Sigmoid colon (tissue), 7 donors: ENCODE measurements around the gene RAD51AP2. TPM values are rescaled to one million over a fixed set of nuclear protein-coding genes. Genes with fewer than 3 reads are reported as not detected.

Source experiments
- DNase-seq: peaks from one replicate; pipeline ENCODE4 v3.0.0-alpha.2; 2019
- H3K27ac ChIP-seq, 4 donors: fragments of 200-600 bp; sonication (generic); one replicate each; pipeline ENCODE4 v1.5.1; 2016 to 2019; ENCODE audit warnings: mild to moderate bottlenecking in 1 of 4
- H3K27me3 ChIP-seq, 3 donors: fragments of 200-600 bp; sonication (generic); one replicate each; pipeline ENCODE4 v1.5.1; 2019; ENCODE audit warnings: mild to moderate bottlenecking in 1 of 3
- H3K36me3 ChIP-seq, 4 donors: fragments of 200-600 bp; sonication (generic); one replicate each; pipeline ENCODE4 v1.5.1; 2016 to 2019
- H3K4me1 ChIP-seq, 4 donors: fragments of 200-600 bp; sonication (generic); one replicate each; pipeline ENCODE4 v1.5.1; 2017 to 2019
- H3K4me3 ChIP-seq, 4 donors: fragments of 200-600 bp; sonication (generic); one replicate each; pipeline ENCODE4 v1.5.1; 2017 to 2019; ENCODE audit warnings: mild to moderate bottlenecking in 2 of 4, moderate library complexity in 1 of 4
- H3K9me3 ChIP-seq, 4 donors: fragments of 200-600 bp in 3 of 4; sonication (generic) in 3 of 4; one replicate each; pipeline versions ENCODE4 v1.5.1 to v1.6.1; 2013 to 2019
- EP300 ChIP-seq, 4 donors: sonication (generic); formaldehyde crosslinking; IDR thresholded peaks; one replicate each; pipeline ENCODE4 v1.6.1; 2017; ENCODE audit warnings: antibody characterized with exemption in 4 of 4
- POLR2A ChIP-seq, 2 donors: fragments of 450-650 bp; IDR thresholded peaks; one replicate each; pipeline ENCODE4 v1.6.1; 2016; ENCODE audit warnings: antibody characterized with exemption in 2 of 2, mild to moderate bottlenecking in 2 of 2, moderate library complexity in 2 of 2
- POLR2AphosphoS5 ChIP-seq, 4 donors: sonication (generic); formaldehyde crosslinking; IDR thresholded peaks; one replicate each; pipeline ENCODE4 v1.6.1; 2017; ENCODE audit warnings: antibody characterized with exemption in 4 of 4
- WGBS, 2 donors: extraction: QIAGEN DNeasy Blood & Tissue Kit; methylation state at CpG; one replicate each; pipeline ENCODE4 v1.1.7; 2013; 5-methylcytosine and 5-hydroxymethylcytosine counted together
- intact Hi-C: fragments of 100-400 bp; cut with DNase I; formaldehyde crosslinking; loops from one replicate; pipeline ENCODE4 v1.15.1; 2023
- polyA plus RNA-seq, 3 donors: library from polyadenylated mRNA; stranded (reverse); fragments of 200-250 nt; gene quantifications; one replicate each; pipeline ENCODE4 v1.2.3, GENCODE V29; 2013
- total RNA-seq, 4 donors: library from RNA; depleted of rRNA; stranded (reverse); fragments of >200 nt; gene quantifications; one replicate each; pipeline ENCODE4 v1.1.0, GENCODE V29; 2016
- TF ChIP-seq, protein P1 (sequence below), 4 experiments: fragments of 450-650 bp in 3 of 4; fragments of 200-600 bp in 1 of 4; IDR thresholded peaks; one replicate each; pipeline ENCODE4 v1.5.1; 2016 to 2019; ENCODE audit warnings: antibody characterized with exemption in 4 of 4, mild to moderate bottlenecking in 3 of 4, moderate library complexity in 2 of 4
- donor health status: healthy with polysubstance abuse.
- donor health status: Bipolar disorder and iron deficiency.
- donor health status: healthy.

RAD51AP2 gene
- total and polyA plus RNA-seq, 7 donors = 0.01 to 0.16 TPM; not detected in 5

DNA sequence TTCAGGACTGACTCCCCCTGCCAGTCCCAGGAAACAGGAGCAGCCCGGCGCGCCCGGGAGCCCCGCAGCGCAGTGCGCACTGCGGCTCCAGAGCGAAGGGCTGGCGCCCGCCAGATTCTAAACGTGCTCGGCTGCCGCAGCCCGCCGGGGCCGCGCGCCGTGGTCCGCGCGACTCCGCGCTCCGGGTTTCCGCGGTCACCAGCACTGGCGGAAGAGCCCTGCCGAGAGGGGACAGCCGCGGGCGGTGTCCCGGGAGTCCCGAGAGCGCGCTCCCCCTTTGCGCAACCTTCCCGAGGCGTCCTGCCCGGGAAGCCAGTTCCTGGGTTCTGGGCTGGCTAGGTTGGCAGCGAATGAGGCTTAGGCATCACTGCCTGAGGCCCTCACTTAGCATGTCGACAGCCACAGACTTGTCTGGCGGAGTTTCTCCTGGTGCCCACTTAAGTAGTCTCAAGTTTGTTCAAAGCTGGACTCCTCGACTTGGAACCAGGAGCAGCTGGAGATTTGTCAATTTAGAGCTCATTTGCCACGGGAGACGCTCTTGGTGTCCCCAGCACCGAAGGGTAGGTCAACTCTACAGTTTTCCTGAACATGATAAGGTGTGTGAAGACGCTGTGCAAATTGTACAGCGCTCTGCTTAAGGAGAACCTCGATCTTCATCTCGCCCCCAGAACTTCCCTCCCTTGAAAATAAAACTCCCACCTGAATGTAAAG is 20.8 kb upstream of the RAD51AP2 start:
- WGBS, 2 donors = 1% methylated on average over 52 of the region's 52 CpGs
- Histone ChIP-seq H3K27me3 (peaks cover 0 to 26% (median 3%) of the 10 kb centered on the region in 3 donors), H3K4me3 (peak overlapping the region; percentile 33 to 60 (median 51)), H3K4me1 (peaks cover 0 to 33% (median 25%) of the 10 kb centered on the region in 4 donors), H3K36me3 (no peaks in the 10 kb centered on the region), H3K9me3 (no peaks in the 10 kb centered on the region), H3K27ac (peak overlapping the region; percentile 56 to 85 (median 74))
- TF ChIP-seq EP300 (IDR thresholded peaks at IDR 0.05) = no peak
- no peak for TF ChIP-seq POLR2A (IDR thresholded peaks at IDR 0.05)
- TF ChIP-seq POLR2AphosphoS5 (IDR thresholded peaks at IDR 0.05) = no peak
- TF ChIP-seq, protein P1, sequence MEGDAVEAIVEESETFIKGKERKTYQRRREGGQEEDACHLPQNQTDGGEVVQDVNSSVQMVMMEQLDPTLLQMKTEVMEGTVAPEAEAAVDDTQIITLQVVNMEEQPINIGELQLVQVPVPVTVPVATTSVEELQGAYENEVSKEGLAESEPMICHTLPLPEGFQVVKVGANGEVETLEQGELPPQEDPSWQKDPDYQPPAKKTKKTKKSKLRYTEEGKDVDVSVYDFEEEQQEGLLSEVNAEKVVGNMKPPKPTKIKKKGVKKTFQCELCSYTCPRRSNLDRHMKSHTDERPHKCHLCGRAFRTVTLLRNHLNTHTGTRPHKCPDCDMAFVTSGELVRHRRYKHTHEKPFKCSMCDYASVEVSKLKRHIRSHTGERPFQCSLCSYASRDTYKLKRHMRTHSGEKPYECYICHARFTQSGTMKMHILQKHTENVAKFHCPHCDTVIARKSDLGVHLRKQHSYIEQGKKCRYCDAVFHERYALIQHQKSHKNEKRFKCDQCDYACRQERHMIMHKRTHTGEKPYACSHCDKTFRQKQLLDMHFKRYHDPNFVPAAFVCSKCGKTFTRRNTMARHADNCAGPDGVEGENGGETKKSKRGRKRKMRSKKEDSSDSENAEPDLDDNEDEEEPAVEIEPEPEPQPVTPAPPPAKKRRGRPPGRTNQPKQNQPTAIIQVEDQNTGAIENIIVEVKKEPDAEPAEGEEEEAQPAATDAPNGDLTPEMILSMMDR (IDR thresholded peaks at IDR 0.05) = no peak
- intact Hi-C loops = loop anchor here (2.0 kb wide), 1 partner anchor 20 kb away; the partner anchor contains the start of gene RAD51AP2
- peak; percentile 77 for DNase-seq

GRCh38 chr2:17538022-17538843 is 20.0 kb upstream of the RAD51AP2 start:
- intact Hi-C loops = loop anchor here (2.0 kb wide), 1 partner anchor 19 kb away; the partner anchor contains the start of gene RAD51AP2
- DNase-seq = no peak
- Histone ChIP-seq H3K4me3 (peak overlapping the region; percentile 33 to 60 (median 51)), H3K36me3 (no peaks in the 10 kb centered on the region), H3K27me3 (peaks cover 0 to 26% (median 3%) of the 10 kb centered on the region in 3 donors), H3K9me3 (no peaks in the 10 kb centered on the region), H3K27ac (peak overlapping the region; percentile 56 to 85 (median 74)), H3K4me1 (peaks cover 0 to 33% (median 25%) of the 10 kb centered on the region in 4 donors)
- 1 to 4% methylated on average over 30 of the region's 30 CpGs for WGBS, 2 donors
- TF ChIP-seq POLR2AphosphoS5 (IDR thresholded peaks at IDR 0.05) (no peak), EP300 (IDR thresholded peaks at IDR 0.05) (no peak), POLR2A (IDR thresholded peaks at IDR 0.05) (no peak)
- TF ChIP-seq, protein P1 (IDR thresholded peaks at IDR 0.05) = no peak

DNA sequence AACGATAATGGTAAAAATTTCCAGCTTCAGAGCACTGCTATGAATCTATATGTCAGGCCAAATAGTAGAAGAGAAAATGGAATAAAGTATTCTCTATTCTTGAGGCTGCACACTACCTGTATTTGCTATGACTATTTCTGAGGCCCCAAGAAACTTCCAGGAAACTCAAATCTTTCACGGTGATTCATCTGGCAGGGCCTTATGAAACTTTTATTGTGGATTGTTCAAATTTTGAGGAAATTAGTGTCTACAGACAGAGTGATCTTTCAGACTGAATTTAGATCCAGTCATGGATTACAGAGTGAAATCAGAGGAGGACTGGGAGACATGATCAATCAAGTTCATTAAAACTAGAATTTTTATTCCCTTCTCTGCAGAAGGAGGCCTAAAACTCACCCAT is 18.2 kb upstream of the RAD51AP2 start:
- Histone ChIP-seq H3K27me3 (peaks cover 0 to 20% (median 0%) of the 10 kb centered on the region in 3 donors), H3K27ac (no peak overlapping the region), H3K4me1 (peaks cover 0 to 30% (median 21%) of the 10 kb centered on the region in 4 donors), H3K9me3 (no peaks in the 10 kb centered on the region), H3K4me3 (no peak overlapping the region), H3K36me3 (no peaks in the 10 kb centered on the region)
- WGBS, 2 donors = 38 to 72% methylated on average over 2 of the region's 2 CpGs
- TF ChIP-seq POLR2AphosphoS5 (IDR thresholded peaks at IDR 0.05) = no peak
- no peak for TF ChIP-seq POLR2A (IDR thresholded peaks at IDR 0.05)
- TF ChIP-seq, protein P1 (IDR thresholded peaks at IDR 0.05) = no peak
- no peak for TF ChIP-seq EP300 (IDR thresholded peaks at IDR 0.05)
- DNase-seq = no peak
- intact Hi-C loops = no loop called here

DNA sequence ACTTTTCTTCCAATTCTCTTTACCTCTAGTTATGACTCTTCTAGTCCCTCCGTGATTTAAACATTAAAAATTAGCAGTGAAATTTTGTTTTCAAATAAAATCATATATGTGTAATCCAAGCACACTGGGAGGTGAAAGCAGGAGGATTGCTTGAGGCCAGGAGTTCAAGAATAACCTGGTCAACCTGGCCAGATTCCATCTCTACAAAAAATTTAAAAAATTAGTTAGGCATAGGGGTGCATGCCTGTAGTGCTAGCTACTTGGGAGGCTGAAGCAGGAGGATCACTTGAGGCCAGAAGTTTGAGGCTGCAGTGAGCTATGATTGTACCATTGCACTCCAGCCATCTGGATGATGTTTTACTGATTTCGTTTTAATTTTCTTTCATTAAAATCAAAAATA is 15.3 kb upstream of the RAD51AP2 start:
- no peak overlapping the region for H3K4me3 ChIP-seq
- 79 to 90% methylated on average over 2 of the region's 2 CpGs for WGBS, 2 donors

More for the DNA sequence above, 15.3 kb upstream of the RAD51AP2 start:
- no peak for DNase-seq
- Histone ChIP-seq H3K27ac (no peak overlapping the region), H3K36me3 (no peaks in the 10 kb centered on the region), H3K27me3 (peaks cover 0 to 1% (median 0%) of the 10 kb centered on the region in 3 donors), H3K4me1 (peaks cover 0 to 7% (median 3%) of the 10 kb centered on the region in 4 donors), H3K9me3 (no peaks in the 10 kb centered on the region)
- TF ChIP-seq POLR2A (IDR thresholded peaks at IDR 0.05) (no peak), EP300 (IDR thresholded peaks at IDR 0.05) (no peak), POLR2AphosphoS5 (IDR thresholded peaks at IDR 0.05) (no peak)
- TF ChIP-seq, protein P1 (IDR thresholded peaks at IDR 0.05) = no peak
- intact Hi-C loops = no loop called here
